Tibial artery (tissue), 4 donors: ENCODE data around the gene SLC4A1AP.
A peak's percentile ranks its signal among the peaks of the same experiment; 100 is the strongest.

Experiments
- DNase-seq, 2 donors: peaks; one replicate each; pipeline ENCODE4 v3.0.0-alpha.2; 2019
- H3K27ac ChIP-seq, 2 donors: fragments of 200-600 bp; sonication (generic) in 1 of 2; 1 replicate in 1 of 2; 2 replicates in 1 of 2; pipeline ENCODE4 v1.5.1; 2018 to 2019; ENCODE audit warnings: mild to moderate bottlenecking in 1 of 2
- H3K27me3 ChIP-seq, 2 donors: fragments of 200-600 bp; sonication (generic) in 1 of 2; one replicate each; pipeline versions ENCODE4 v1.5.1 to v1.6.0; 2016 to 2019
- H3K36me3 ChIP-seq, 3 donors: fragments of 200-600 bp; sonication (generic) in 2 of 3; one replicate each; pipeline ENCODE4 v1.5.1; 2016 to 2019; ENCODE audit warnings: mild to moderate bottlenecking in 2 of 3
- H3K4me1 ChIP-seq, 4 donors: fragments of 200-600 bp; sonication (generic) in 2 of 4; 1 replicate in 3 of 4; 2 replicates in 1 of 4; pipeline ENCODE4 v1.5.1; 2016 to 2019
- H3K4me3 ChIP-seq, 2 donors: fragments of 200-600 bp; sonication (generic) in 1 of 2; 1 replicate in 1 of 2; 2 replicates in 1 of 2; pipeline ENCODE4 v1.5.1; 2018 to 2019; ENCODE audit warnings: mild to moderate bottlenecking in 2 of 2
- H3K9me3 ChIP-seq, 3 donors: fragments of 200-600 bp; sonication (generic) in 1 of 3; one replicate each; pipeline ENCODE4 v1.5.1; 2016 to 2019
- CTCF ChIP-seq, 2 experiments: fragments of 200-600 bp in 1 of 2; fragments of 450-650 bp in 1 of 2; IDR thresholded peaks; one replicate each; pipeline ENCODE4 v1.5.1; 2017 to 2019; ENCODE audit warnings: antibody characterized with exemption in 2 of 2, mild to moderate bottlenecking in 1 of 2, moderate library complexity in 1 of 2
- intact Hi-C: fragments of 100-400 bp; cut with DNase I; formaldehyde crosslinking; loops from one replicate; pipeline ENCODE4 v1.15.0; 2023; ENCODE audit warnings: low total_unique reads

The SLC4A1AP gene

DNA sequence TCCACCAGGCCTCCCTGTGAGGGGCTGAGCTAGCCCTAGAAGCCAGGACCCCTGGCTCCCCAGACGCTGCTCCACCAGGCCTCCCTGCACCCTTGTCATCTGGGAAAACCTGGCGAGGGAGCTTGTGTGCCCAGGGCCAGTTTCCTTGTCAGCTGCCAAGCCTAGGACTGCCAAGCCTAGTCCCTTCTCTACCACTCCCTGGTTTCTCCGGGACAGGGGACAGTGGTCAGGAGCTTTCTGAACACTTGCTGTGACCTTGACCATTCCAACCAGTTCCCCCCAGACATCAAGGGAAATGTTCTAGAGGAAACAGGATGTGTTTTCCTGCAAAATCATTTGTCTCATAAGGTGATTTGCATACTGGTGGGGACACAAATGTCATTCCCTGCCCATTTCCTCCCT lies 66.6 kb downstream of the SLC4A1AP start:
- H3K9me3 ChIP-seq: no peaks in the 10 kb centered on the region
- peaks cover 0 to 44% (median 11%) of the 10 kb centered on the region in 4 donors for H3K4me1 ChIP-seq
- no peak for TF ChIP-seq CTCF (IDR thresholded peaks at IDR 0.05)
- no peaks in the 10 kb centered on the region for H3K27me3 ChIP-seq
- no peak overlapping the region for H3K27ac ChIP-seq
- no peak for DNase-seq
- intact Hi-C loops: no loop called here
- no peak overlapping the region for H3K4me3 ChIP-seq
- no peaks in the 10 kb centered on the region for H3K36me3 ChIP-seq

GRCh38 chr2:27730980-27731691 lies 67.4 kb downstream of the SLC4A1AP start:
- no peak for DNase-seq
- no peaks in the 10 kb centered on the region for H3K36me3 ChIP-seq
- no peaks in the 10 kb centered on the region for H3K9me3 ChIP-seq
- intact Hi-C loops: no loop called here
- peaks cover 0 to 44% (median 11%) of the 10 kb centered on the region in 4 donors for H3K4me1 ChIP-seq
- no peak overlapping the region for H3K4me3 ChIP-seq
- no peak overlapping the region for H3K27ac ChIP-seq
- no peak for TF ChIP-seq CTCF (IDR thresholded peaks at IDR 0.05)
- H3K27me3 ChIP-seq: no peaks in the 10 kb centered on the region

DNA sequence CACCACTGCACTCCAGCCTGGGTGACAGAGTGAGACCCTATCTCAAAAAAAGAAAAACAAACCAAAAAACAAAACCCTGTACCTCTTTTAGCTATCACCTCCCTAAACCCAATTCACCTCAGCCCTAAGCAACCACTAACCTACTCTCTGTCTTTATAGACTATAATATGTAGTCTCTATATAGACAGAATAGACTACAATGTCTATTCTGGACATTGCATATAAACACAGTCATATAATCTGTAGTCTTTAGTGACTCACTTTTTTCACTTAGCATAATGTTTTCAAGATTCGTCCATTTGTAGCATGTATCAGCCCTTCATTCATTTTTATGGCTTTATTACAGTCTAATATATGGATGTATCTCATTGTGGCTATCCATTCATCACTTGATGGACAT lies 70.6 kb downstream of the SLC4A1AP start:
- H3K9me3 ChIP-seq: no peaks in the 10 kb centered on the region
- H3K4me3 ChIP-seq: no peak overlapping the region
- peaks cover 0 to 40% (median 15%) of the 10 kb centered on the region in 4 donors for H3K4me1 ChIP-seq
- no peak overlapping the region for H3K27ac ChIP-seq
- H3K27me3 ChIP-seq: no peaks in the 10 kb centered on the region
- intact Hi-C loops: no loop called here
- no peak for TF ChIP-seq CTCF (IDR thresholded peaks at IDR 0.05)
- H3K36me3 ChIP-seq: no peaks in the 10 kb centered on the region
- DNase-seq: no peak

- DNase-seq: peak; percentile 80 to 90
- intact Hi-C loops: no loop called here
- H3K4me3 ChIP-seq: peak overlapping the region; percentile 52 to 55
- peaks cover 0 to 31% (median 15%) of the 10 kb centered on the region in 4 donors for H3K4me1 ChIP-seq
- H3K27me3 ChIP-seq: no peaks in the 10 kb centered on the region
- no peak for TF ChIP-seq CTCF (IDR thresholded peaks at IDR 0.05)
- H3K9me3 ChIP-seq: no peaks in the 10 kb centered on the region
- peak overlapping the region; percentile 81 to 89 for H3K27ac ChIP-seq
- no peaks in the 10 kb centered on the region for H3K36me3 ChIP-seq
These were observed 71.7 kb downstream of the SLC4A1AP start for GRCh38 chr2:27735263-27735904.

DNA sequence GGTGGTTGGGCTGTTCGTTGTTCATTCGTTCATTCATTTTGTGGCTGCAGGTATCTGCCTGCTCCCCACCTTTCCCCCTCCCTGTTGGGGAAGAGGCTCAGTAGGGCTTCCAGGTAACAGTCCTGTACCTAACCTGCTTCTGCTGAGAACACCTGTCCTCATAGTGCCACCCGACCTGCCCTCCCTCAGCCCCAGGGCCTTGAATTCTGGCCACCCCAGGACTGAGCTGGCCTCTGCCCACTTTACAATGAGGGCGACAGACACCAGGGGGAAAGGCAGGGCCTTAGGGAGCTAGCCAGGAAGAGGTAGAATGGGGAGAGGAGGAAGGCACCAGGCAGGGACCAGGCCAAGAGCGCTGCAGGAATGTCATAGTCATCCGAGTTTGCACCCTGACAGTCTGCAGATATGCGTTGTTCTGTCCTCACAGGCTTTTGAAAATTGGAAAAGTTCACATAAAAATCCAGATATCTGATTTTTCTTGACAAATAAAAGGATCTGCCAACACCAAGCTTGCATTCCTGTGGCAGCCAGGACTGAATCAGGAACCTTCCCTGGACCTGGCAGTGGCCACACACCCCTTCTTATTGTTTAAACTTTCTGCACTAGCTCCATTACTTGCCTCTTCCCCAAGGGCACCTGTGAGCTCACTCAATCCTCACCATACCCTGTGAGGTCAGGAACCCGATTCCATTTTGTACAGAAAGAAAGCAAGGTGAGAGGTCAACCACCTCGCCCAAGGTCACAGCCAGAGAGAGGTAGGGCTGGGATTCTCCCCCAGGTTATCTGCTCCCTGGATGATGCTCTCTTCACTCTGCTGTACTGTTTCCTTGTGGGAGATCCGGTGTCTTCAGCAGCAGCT lies 72.6 kb downstream of the SLC4A1AP start:
- H3K36me3 ChIP-seq: no peaks in the 10 kb centered on the region
- peaks cover 0 to 28% (median 15%) of the 10 kb centered on the region in 4 donors for H3K4me1 ChIP-seq
- no peaks in the 10 kb centered on the region for H3K9me3 ChIP-seq
- no peaks in the 10 kb centered on the region for H3K27me3 ChIP-seq
- intact Hi-C loops: no loop called here
- TF ChIP-seq CTCF (IDR thresholded peaks at IDR 0.05): no peak
- H3K27ac ChIP-seq: peak overlapping the region; percentile 81 to 89
- DNase-seq: no peak
- H3K4me3 ChIP-seq: peak overlapping the region; percentile 52 to 55
